ENCODE measurements around the gene MGAT1.

Gene MGAT1

DNA sequence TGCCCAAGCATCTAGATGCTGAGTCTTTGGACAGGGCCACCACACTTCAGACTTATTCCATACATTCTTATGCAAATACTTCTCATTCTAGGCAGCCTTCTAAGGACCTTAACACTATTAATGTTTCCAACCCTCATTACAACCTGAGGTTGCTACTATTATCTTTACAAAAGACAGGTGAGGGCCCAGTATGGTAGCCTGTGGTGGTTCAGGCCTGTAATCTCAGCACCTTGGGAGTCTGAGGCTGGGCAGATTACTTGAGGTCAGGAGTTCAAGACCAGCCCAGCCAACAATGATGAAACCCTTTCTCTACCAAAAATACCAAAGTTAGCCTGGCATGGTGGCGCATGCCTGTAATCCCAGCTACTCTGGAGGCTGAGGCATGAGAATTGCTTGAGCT, 42.3 kb upstream of the MGAT1 start:
- TF ChIP-seq, protein P1, sequence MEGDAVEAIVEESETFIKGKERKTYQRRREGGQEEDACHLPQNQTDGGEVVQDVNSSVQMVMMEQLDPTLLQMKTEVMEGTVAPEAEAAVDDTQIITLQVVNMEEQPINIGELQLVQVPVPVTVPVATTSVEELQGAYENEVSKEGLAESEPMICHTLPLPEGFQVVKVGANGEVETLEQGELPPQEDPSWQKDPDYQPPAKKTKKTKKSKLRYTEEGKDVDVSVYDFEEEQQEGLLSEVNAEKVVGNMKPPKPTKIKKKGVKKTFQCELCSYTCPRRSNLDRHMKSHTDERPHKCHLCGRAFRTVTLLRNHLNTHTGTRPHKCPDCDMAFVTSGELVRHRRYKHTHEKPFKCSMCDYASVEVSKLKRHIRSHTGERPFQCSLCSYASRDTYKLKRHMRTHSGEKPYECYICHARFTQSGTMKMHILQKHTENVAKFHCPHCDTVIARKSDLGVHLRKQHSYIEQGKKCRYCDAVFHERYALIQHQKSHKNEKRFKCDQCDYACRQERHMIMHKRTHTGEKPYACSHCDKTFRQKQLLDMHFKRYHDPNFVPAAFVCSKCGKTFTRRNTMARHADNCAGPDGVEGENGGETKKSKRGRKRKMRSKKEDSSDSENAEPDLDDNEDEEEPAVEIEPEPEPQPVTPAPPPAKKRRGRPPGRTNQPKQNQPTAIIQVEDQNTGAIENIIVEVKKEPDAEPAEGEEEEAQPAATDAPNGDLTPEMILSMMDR (conservative IDR thresholded peaks at IDR 0.05; ENCODE audit: control insufficient read depth, insufficient read depth, low read depth, low read length), result no peak
- H3K4me3 ChIP-seq (ENCODE audit: control insufficient read depth, low read depth, low read length), result no peak overlapping the region
- DNase-seq (ENCODE audit: low read depth), result no peak

DNA sequence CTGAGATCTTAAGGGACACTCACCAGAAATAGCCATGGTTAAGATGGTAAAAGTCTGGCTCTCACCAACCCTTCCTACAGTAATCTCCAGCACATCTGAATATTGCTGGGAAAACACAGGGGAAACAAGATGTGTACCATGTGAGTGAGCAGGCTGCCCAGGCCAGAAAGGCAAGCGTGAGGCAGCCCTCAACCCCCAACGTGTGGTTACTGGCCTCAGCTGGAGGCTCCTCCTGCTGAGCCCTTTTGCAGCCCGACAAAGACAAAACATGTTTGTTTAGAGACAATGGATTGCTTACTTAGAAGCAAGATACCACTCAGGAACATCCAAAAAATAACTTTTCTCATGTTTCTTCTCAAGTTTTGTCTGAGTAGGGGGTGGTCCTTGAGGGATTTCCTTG, 41.8 kb upstream of the MGAT1 start:
- TF ChIP-seq, protein P1 (conservative IDR thresholded peaks at IDR 0.05; ENCODE audit: control insufficient read depth, insufficient read depth, low read depth, low read length), result no peak
- no peak for DNase-seq (ENCODE audit: low read depth)
- H3K4me3 ChIP-seq (ENCODE audit: control insufficient read depth, low read depth, low read length), result no peak overlapping the region

DNA sequence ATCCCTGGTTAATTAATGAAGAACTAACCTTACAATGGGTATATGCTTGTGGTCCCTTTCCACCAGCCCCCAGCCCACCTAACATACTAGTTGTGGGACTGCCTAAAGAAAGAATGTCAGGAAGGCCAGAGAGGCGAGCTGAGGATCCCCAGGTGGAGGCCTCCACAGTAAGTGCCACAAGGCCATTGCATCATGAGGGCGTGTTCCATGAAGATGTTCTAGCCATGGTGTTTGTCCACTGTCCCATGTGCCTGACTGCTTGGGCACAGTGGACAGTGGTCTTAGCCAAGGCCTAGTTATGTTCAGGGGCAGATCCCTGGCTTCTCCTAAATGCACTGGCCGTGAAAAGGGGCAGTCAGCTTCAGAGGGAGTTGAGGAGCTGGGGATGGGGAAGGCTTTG, 37.3 kb upstream of the MGAT1 start:
- H3K4me3 ChIP-seq (ENCODE audit: control insufficient read depth, low read depth, low read length), result no peak overlapping the region

DNA sequence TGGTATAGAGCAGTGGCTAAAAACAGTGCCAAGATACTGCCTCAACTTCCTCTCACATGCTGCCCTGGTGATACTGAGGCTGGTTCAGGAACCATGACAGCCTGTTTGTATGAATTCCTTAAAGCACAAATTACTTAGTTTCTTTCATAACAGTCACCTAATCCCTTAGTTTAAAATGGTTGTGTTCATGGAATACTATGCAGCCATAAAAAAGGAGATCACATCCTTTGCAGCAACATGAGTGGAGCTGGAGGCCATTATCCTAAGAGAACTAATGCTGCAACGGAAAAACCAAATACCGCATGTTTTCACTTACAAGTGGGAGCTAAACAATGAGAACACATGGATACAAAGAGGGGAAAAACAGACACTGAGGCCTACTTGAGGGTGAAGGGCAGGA, 36.6 kb upstream of the MGAT1 start:
- TF ChIP-seq, protein P1 (conservative IDR thresholded peaks at IDR 0.05; ENCODE audit: control insufficient read depth, insufficient read depth, low read depth, low read length), result no peak
- no peak for DNase-seq (ENCODE audit: low read depth)
- no peak overlapping the region for H3K4me3 ChIP-seq (ENCODE audit: control insufficient read depth, low read depth, low read length)

More for the DNA sequence above, 37.3 kb upstream of the MGAT1 start:
- DNase-seq (ENCODE audit: low read depth), result no peak
- TF ChIP-seq, protein P1 (conservative IDR thresholded peaks at IDR 0.05; ENCODE audit: control insufficient read depth, insufficient read depth, low read depth, low read length), result no peak

GRCh38 chr5:180837478-180837877, 34.9 kb upstream of the MGAT1 start:
- DNase-seq (ENCODE audit: low read depth), result no peak
- TF ChIP-seq, protein P1 (conservative IDR thresholded peaks at IDR 0.05; ENCODE audit: control insufficient read depth, insufficient read depth, low read depth, low read length), result no peak
- H3K4me3 ChIP-seq (ENCODE audit: control insufficient read depth, low read depth, low read length), result no peak overlapping the region

DNA sequence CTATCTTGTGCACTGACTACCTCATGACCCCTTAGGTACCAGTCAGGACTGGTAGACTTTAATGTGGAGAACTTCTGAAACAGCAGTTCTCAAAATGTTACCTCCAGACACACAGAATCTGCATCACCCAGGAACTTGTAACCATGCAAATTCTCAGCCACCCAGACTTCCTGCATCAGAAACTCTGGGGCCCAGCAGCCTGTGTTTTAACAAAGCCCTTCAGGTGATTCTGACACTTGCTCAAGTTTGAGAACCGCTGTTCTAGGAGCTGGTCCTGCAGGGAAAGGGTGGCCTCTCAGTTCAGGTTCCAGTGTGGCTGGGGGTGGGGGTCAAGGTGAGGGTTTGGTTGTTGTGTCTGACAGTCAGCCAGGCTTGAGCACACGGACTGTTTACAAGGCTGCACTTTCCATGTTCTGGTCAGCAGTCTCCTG, 30.0 kb upstream of the MGAT1 start:
- H3K4me3 ChIP-seq (ENCODE audit: control insufficient read depth, low read depth, low read length), result no peak overlapping the region
- no peak for DNase-seq (ENCODE audit: low read depth)
- TF ChIP-seq, protein P1 (conservative IDR thresholded peaks at IDR 0.05; ENCODE audit: control insufficient read depth, insufficient read depth, low read depth, low read length), result no peak
